GM18507 (cell line): ENCODE data around the gene TAOK3.
"Not testable (repeated sequence)": the region's sequence is repeated elsewhere in the genome, so short reads cannot be mapped to it uniquely, and the experiment has no call there.

Experiments used
- DNase-seq: peaks from one replicate; pipeline ENCODE4 v3.0.0; 2011; ENCODE audit warnings: low read depth; ENCODE audit not compliant: insufficient read length; ENCODE audit errors: extremely low spot score
- FAIRE-seq: peaks from 2 replicates; lab custom pipeline; 2011; peaks lifted over from hg19 to GRCh38; lab: Jason Lieb, UNC

The TAOK3 gene

GRCh38 chr12:118166946-118167345, 205.8 kb downstream of the TAOK3 start:
- peak; percentile 50 for DNase-seq
- peak; percentile 92 for FAIRE-seq

- DNase-seq = no peak
- FAIRE-seq = peak; percentile 77
Observed at GRCh38 chr12:118164798-118165486, 207.8 kb downstream of the TAOK3 start.

GRCh38 chr12:118160536-118160935, 212.2 kb downstream of the TAOK3 start:
- FAIRE-seq = no peak

GRCh38 chr12:118151755-118152154, 221.0 kb downstream of the TAOK3 start:
- FAIRE-seq (no peak), DNase-seq (no peak)

More at GRCh38 chr12:118160536-118160935, 212.2 kb downstream of the TAOK3 start:
- DNase-seq = no peak

GRCh38 chr12:118150625-118151024, 222.1 kb downstream of the TAOK3 start:
- no peak for FAIRE-seq

GRCh38 chr12:118148287-118148686, 224.4 kb downstream of the TAOK3 start:
- FAIRE-seq = no peak
- DNase-seq = no peak

More at GRCh38 chr12:118150625-118151024, 222.1 kb downstream of the TAOK3 start:
- DNase-seq = no peak

- DNase-seq (no peak), FAIRE-seq (no peak)
Observed at GRCh38 chr12:118145798-118146156, 226.9 kb downstream of the TAOK3 start.

- FAIRE-seq (no peak), DNase-seq (no peak)
Observed at GRCh38 chr12:118145113-118145797, 227.5 kb downstream of the TAOK3 start.

GRCh38 chr12:118144499-118144898, 228.2 kb downstream of the TAOK3 start:
- DNase-seq (no peak), FAIRE-seq (no peak)

- FAIRE-seq = no peak
- DNase-seq = no peak
Observed at GRCh38 chr12:118140825-118141224, 231.9 kb downstream of the TAOK3 start.

GRCh38 chr12:118137148-118137678, 235.5 kb downstream of the TAOK3 start:
- FAIRE-seq (no peak), DNase-seq (no peak)

GRCh38 chr12:118136559-118137003, 236.1 kb downstream of the TAOK3 start:
- FAIRE-seq (peak; percentile 67), DNase-seq (no peak)

- DNase-seq (peak; percentile 93), FAIRE-seq (peak; percentile 88)
Observed at GRCh38 chr12:118135788-118136558, 236.7 kb downstream of the TAOK3 start, which contains the start of gene PEBP1. Gene PEBP1 (plus strand): TSS chr12:118136124. CDS start chr12:118136210, 86 bp downstream.

GRCh38 chr12:118129436-118129835, 243.3 kb downstream of the TAOK3 start:
- FAIRE-seq, DNase-seq: not testable (repeated sequence)

- FAIRE-seq (no peak), DNase-seq (no peak)
Observed at GRCh38 chr12:118127867-118128266, 244.8 kb downstream of the TAOK3 start.

- DNase-seq (no peak), FAIRE-seq (no peak)
Observed at GRCh38 chr12:118126119-118126757, 246.5 kb downstream of the TAOK3 start.

- no peak for FAIRE-seq
- DNase-seq = no peak
Observed at GRCh38 chr12:118125743-118126118, 247.0 kb downstream of the TAOK3 start.

- FAIRE-seq (no peak), DNase-seq (no peak)
Observed at GRCh38 chr12:118124333-118124874, 248.3 kb downstream of the TAOK3 start.

GRCh38 chr12:118122264-118122663, 250.4 kb downstream of the TAOK3 start:
- FAIRE-seq = no peak
- DNase-seq = no peak
